H1 (cell line): ENCODE measurements around the gene KRABD2.

Experiments
- CTCF ChIP-seq, 3 experiments: IDR thresholded peaks; 1 replicate in 2 of 3; 2 replicates in 1 of 3; pipeline versions ENCODE4 v1.5.1 to v1.6.1; 2011; ENCODE audit warnings: low read length in 3 of 3, mild to moderate bottlenecking in 3 of 3, inconsistent platforms in 2 of 3, low read depth in 1 of 3, moderate library complexity in 1 of 3; ENCODE audit not compliant: insufficient read depth in 1 of 3; ENCODE audit errors: control extremely low read depth in 1 of 3
- POLR2A ChIP-seq, 2 experiments: IDR thresholded peaks; 1 replicate in 1 of 2; 2 replicates in 1 of 2; pipeline ENCODE4 v1.6.1; 2011; ENCODE audit warnings: low read depth in 2 of 2, low read length in 2 of 2, mild to moderate bottlenecking in 2 of 2; ENCODE audit errors: control extremely low read depth in 1 of 2

DNA sequence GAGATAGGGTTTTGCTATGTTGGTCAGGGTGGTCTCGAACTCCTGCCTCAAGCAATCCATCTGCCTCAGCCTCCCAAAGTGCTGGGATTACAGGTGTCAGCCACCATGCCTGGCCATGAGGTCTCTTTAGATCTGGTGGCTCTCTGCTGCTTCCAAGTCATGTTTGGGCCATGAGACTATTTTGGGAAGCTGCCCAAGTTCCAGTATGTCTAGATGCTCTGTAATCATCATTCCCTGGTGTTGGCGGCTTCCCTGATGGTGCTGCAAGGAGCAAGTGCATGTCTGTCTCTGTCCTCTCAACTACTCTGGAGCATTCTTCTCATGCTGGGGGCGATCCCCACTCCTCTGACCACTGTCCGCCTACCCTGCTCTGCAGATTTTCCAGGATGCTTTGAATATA, 43.2 kb downstream of the KRABD2 start:
- TF ChIP-seq POLR2A (IDR thresholded peaks at IDR 0.05; ENCODE audit: control extremely low read depth in 1 of 2, low read depth in 2 of 2, low read length in 2 of 2) = no peak
- no peak for TF ChIP-seq CTCF (IDR thresholded peaks at IDR 0.05; ENCODE audit: control extremely low read depth in 1 of 3, insufficient read depth in 1 of 3, low read depth in 1 of 3, low read length in 3 of 3)
